Ovary (tissue), 9 donors: ENCODE data around the gene APH1A. TPM values are rescaled to one million over a fixed set of nuclear protein-coding genes. Genes with fewer than 3 reads are reported as not detected.
A peak's percentile ranks its signal among the peaks of the same experiment; 100 is the strongest.
"Not testable (repeated sequence)": the region's sequence is repeated elsewhere in the genome, so short reads cannot be mapped to it uniquely, and the experiment has no call there.

Source experiments
- DNase-seq, 5 donors: peaks; one replicate each; pipeline ENCODE4 v3.0.0-alpha.2; 2019 to 2020
- H3K27ac ChIP-seq, 2 donors: fragments of 200-600 bp; one replicate each; pipeline versions ENCODE4 v1.5.1 to v1.8.0; 2019 to 2022
- H3K27me3 ChIP-seq: fragments of 200-600 bp; one replicate; pipeline ENCODE4 v1.8.0; 2022
- H3K36me3 ChIP-seq: fragments of 200-600 bp; sonication (generic); one replicate; pipeline ENCODE4 v1.5.1; 2019
- H3K4me1 ChIP-seq: one replicate; pipeline ENCODE4 v1.8.1; 2013; ENCODE audit warnings: mild to moderate bottlenecking, moderate library complexity; ENCODE audit not compliant: insufficient read depth
- H3K4me3 ChIP-seq: fragments of 200-600 bp; sonication (generic); one replicate; pipeline ENCODE4 v1.5.1; 2017
- H3K9me3 ChIP-seq, 2 donors: fragments of 200-600 bp in 1 of 2; sonication (generic) in 1 of 2; one replicate each; pipeline versions ENCODE4 v1.5.1 to v1.8.1; 2013 to 2019; ENCODE audit warnings: mild to moderate bottlenecking in 1 of 2, moderate library complexity in 1 of 2
- CTCF ChIP-seq, 3 donors: fragments of 450-650 bp in 2 of 3; fragments of 200-600 bp in 1 of 3; IDR thresholded peaks; one replicate each; pipeline versions ENCODE4 v1.5.1 to v1.8.0; 2016 to 2022; ENCODE audit warnings: antibody characterized with exemption in 3 of 3, mild to moderate bottlenecking in 1 of 3
- EP300 ChIP-seq: sonication (generic); formaldehyde crosslinking; IDR thresholded peaks from one replicate; pipeline ENCODE4 v1.6.1; 2017; ENCODE audit warnings: antibody characterized with exemption
- POLR2A ChIP-seq: fragments of 450-650 bp; IDR thresholded peaks from one replicate; pipeline ENCODE4 v1.6.1; 2017; ENCODE audit warnings: antibody characterized with exemption, mild to moderate bottlenecking, moderate library complexity
- WGBS, 3 donors: extraction: QIAGEN DNeasy Blood & Tissue Kit in 1 of 3; methylation state at CpG; one replicate each; pipeline versions ENCODE4 v1.1.5 to v1.1.7; 2013 to 2017; 5-methylcytosine and 5-hydroxymethylcytosine counted together
- intact Hi-C, 4 donors: fragments of 100-400 bp; cut with DNase I; formaldehyde crosslinking; loops; one replicate each; pipeline versions ENCODE4 v1.11.0 to v1.15.1; 2022 to 2023
- polyA plus RNA-seq, 2 donors: library from polyadenylated mRNA; stranded (reverse); fragments of 200-250 nt in 1 of 2; fragments of 350-450 nt in 1 of 2; fragmentation: Illumina TruSeq in 1 of 2; extraction: RNeasy Lipid Tissue Mini Kit (QIAGEN cat#74804) in 1 of 2; gene quantifications; one replicate each; pipeline ENCODE4 v1.2.3, GENCODE V29; 2013 to 2014
- total RNA-seq, 7 donors: library from RNA; depleted of rRNA in 2 of 7; stranded (reverse); fragments of >200 nt in 2 of 7; fragmentation: NEBNext Ultra II Directional in 3 of 7; extraction: Animal tissue kit (Norgen Biotek cat#: 25700) in 3 of 7; gene quantifications; one replicate each; pipeline versions ENCODE4 v1.1.0 to v1.2.4, GENCODE V29; 2016 to 2023
- donor health status: DM: no; HTN: no; CAD: no; lungs with moderate emphysema.
- donor health status: DM: no; HTN: no; CAD: no.
- donor health status: Bipolar disorder and iron deficiency.
- donor health status: DM: yes; HTN: yes; CAD: no.
- donor health status: DM: no; HTN: no; CAD: no.
- donor health status: DM: yes; HTN: yes; CAD: no.

The APH1A gene
- total and polyA plus RNA-seq, 9 donors = 80.0 to 151 (median 116) TPM

GRCh38 chr1:150237746-150238145 lies 31.1 kb downstream of the APH1A start:
- DNase-seq = peak in 1 of 5 donors; percentile 39
- no peaks in the 10 kb centered on the region for H3K36me3 ChIP-seq
- 91 to 92% (median 92%) methylated on average over 21 of the region's 21 CpGs for WGBS, 3 donors
- H3K4me3 ChIP-seq = no peak overlapping the region
- H3K27ac ChIP-seq = no peak overlapping the region
- peaks cover 2% of the 10 kb centered on the region for H3K4me1 ChIP-seq
- no peaks in the 10 kb centered on the region for H3K27me3 ChIP-seq
- TF ChIP-seq EP300 = no peak
- no peak for TF ChIP-seq CTCF (IDR thresholded peaks at IDR 0.05)
- no peak for TF ChIP-seq POLR2A
- intact Hi-C loops = no loop called here
- no peaks in the 10 kb centered on the region for H3K9me3 ChIP-seq

GRCh38 chr1:150237176-150237575 lies 31.6 kb downstream of the APH1A start:
- H3K4me1 ChIP-seq, H3K27ac ChIP-seq, intact Hi-C loops, H3K27me3 ChIP-seq, H3K36me3 ChIP-seq, H3K9me3 ChIP-seq, H3K4me3 ChIP-seq: not testable (repeated sequence)
- DNase-seq = peak in 1 of 5 donors; percentile 23
- 87 to 90% (median 88%) methylated on average over 13 of the region's 13 CpGs for WGBS, 3 donors

GRCh38 chr1:150236614-150237100 lies 32.2 kb downstream of the APH1A start:
- H3K27ac ChIP-seq = no peak overlapping the region
- intact Hi-C loops = no loop called here
- 19 to 28% (median 26%) methylated on average over 10 of the region's 10 CpGs for WGBS, 3 donors

GRCh38 chr1:150235852-150236613 lies 32.8 kb downstream of the APH1A start, which contains the start of gene ANP32E:
ANP32E (minus strand) TSS chr1:150236112; CDS start chr1:150235786, 326 bp downstream.
- DNase-seq = peak; percentile 94 to 97 (median 96)
- 0 to 1% (median 1%) methylated on average over 33 of the region's 33 CpGs for WGBS, 3 donors
- TF ChIP-seq EP300 (no peak), CTCF (IDR thresholded peaks at IDR 0.05) (peak in 1 of 3 donors; percentile 23), POLR2A (peak; percentile 86)
- intact Hi-C loops = no loop called here
- H3K36me3 ChIP-seq = no peaks in the 10 kb centered on the region
- peak within 1 kb of the TSS; percentile 100 for H3K4me3 ChIP-seq
- H3K4me1 ChIP-seq = peaks cover 2% of the 10 kb centered on the region
- H3K27ac ChIP-seq = peak within 1 kb of the TSS; percentile 84
- no peaks in the 10 kb centered on the region for H3K27me3 ChIP-seq
- H3K9me3 ChIP-seq = no peaks in the 10 kb centered on the region

More at GRCh38 chr1:150236614-150237100, 32.2 kb downstream of the APH1A start:
- H3K4me3 ChIP-seq = peak overlapping the region; percentile 52
- no peaks in the 10 kb centered on the region for H3K9me3 ChIP-seq
- peak in 1 of 5 donors; percentile 7 for DNase-seq
- TF ChIP-seq EP300 = no peak
- TF ChIP-seq CTCF (IDR thresholded peaks at IDR 0.05) = no peak
- no peak for TF ChIP-seq POLR2A
- no peaks in the 10 kb centered on the region for H3K36me3 ChIP-seq
- H3K27me3 ChIP-seq = no peaks in the 10 kb centered on the region
- H3K4me1 ChIP-seq = peaks cover 2% of the 10 kb centered on the region

- peak in 3 of 5 donors; percentile 34 to 64 (median 50) for DNase-seq
- H3K4me1 ChIP-seq = peaks cover 2% of the 10 kb centered on the region
- intact Hi-C loops = no loop called here
- H3K27ac ChIP-seq = peak overlapping the region; percentile 84
- 0% methylated on average over 9 to 27 of the region's 27 CpGs for WGBS, 3 donors
- H3K27me3 ChIP-seq = no peaks in the 10 kb centered on the region
- no peaks in the 10 kb centered on the region for H3K36me3 ChIP-seq
- H3K4me3 ChIP-seq = peak overlapping the region; percentile 100
- no peak for TF ChIP-seq CTCF (IDR thresholded peaks at IDR 0.05)
- TF ChIP-seq POLR2A = no peak
- no peak for TF ChIP-seq EP300
- no peaks in the 10 kb centered on the region for H3K9me3 ChIP-seq
Measured at GRCh38 chr1:150235294-150235851, 33.4 kb downstream of the APH1A start.
